OCI-LY7 (cell line): Measurements from ENCODE around the gene RBM19. TPM values are rescaled to one million over a fixed set of nuclear protein-coding genes. Genes with fewer than 3 reads are reported as not detected.

Source experiments
- BruUV-seq: library from RNA; stranded (reverse); fragments of 400-500 nt; replicated peaks from 2 replicates; lab custom pipeline; 2021; lab: Mats Ljungman, UMichigan
- CTCF ChIA-PET: fragments of 300-600 bp; sonication (Branson Sonifier 250); formaldehyde crosslinking; loops from one replicate; lab custom pipeline; 2022; ENCODE audit warnings: antibody characterized with exemption; ENCODE audit not compliant: unreplicated experiment; lab: Charles Lee
- POLR2A ChIA-PET: fragments of 300-600 bp; sonication (Branson Sonifier 250); formaldehyde crosslinking; loops from one replicate; lab custom pipeline; 2022; ENCODE audit warnings: antibody characterized with exemption; lab: Charles Lee
- DNase-seq: peaks from one replicate; pipeline ENCODE4 v3.0.0-alpha.2; 2015; ENCODE audit warnings: low spot score
- H2AFZ ChIP-seq: fragments of 200-600 bp; sonication (generic), shearing (Covaris generic); 2 replicates; pipeline ENCODE4 v1.6.1; 2014; ENCODE audit warnings: mild to moderate bottlenecking, antibody characterized with exemption, low read length, moderate library complexity
- H3K27ac ChIP-seq: fragments of 200-600 bp; sonication (generic); 2 replicates; pipeline ENCODE4 v1.5.1; 2014; ENCODE audit warnings: mixed run types, low read depth, mild to moderate bottlenecking, moderate library complexity, low read length, inconsistent platforms; ENCODE audit not compliant: poor library complexity, severe bottlenecking
- H3K36me3 ChIP-seq: fragments of 200-600 bp; sonication (generic); 2 replicates; pipeline ENCODE4 v1.6.1; 2014; ENCODE audit warnings: mild to moderate bottlenecking, antibody characterized with exemption, low read length, moderate library complexity, mixed read lengths; ENCODE audit not compliant: insufficient read depth
- H3K4me1 ChIP-seq: fragments of 200-600 bp; sonication (generic); 2 replicates; pipeline ENCODE4 v1.5.1; 2014; ENCODE audit warnings: mild to moderate bottlenecking, low read length; ENCODE audit not compliant: insufficient read depth, poor library complexity, severe bottlenecking
- H3K4me2 ChIP-seq: fragments of 200-600 bp; sonication (generic); 2 replicates; pipeline ENCODE4 v1.6.1; 2014; ENCODE audit warnings: mild to moderate bottlenecking, low read length
- H3K4me3 ChIP-seq: fragments of 200-600 bp; sonication (generic); 2 replicates; pipeline ENCODE4 v1.5.1; 2014; ENCODE audit warnings: mild to moderate bottlenecking, low read depth, low read length; ENCODE audit not compliant: poor library complexity, severe bottlenecking
- H3K79me2 ChIP-seq: fragments of 200-600 bp; sonication (generic); 2 replicates; pipeline ENCODE4 v1.6.1; 2016; ENCODE audit warnings: low read depth, mild to moderate bottlenecking, low read length, moderate library complexity, mixed read lengths; ENCODE audit not compliant: insufficient read depth
- H3K9me2 ChIP-seq: fragments of 200-600 bp; sonication (generic); 2 replicates; pipeline ENCODE4 v1.6.1; 2016; ENCODE audit warnings: mild to moderate bottlenecking, low read length, mixed read lengths; ENCODE audit not compliant: insufficient read depth
- H3K9me3 ChIP-seq: fragments of 200-600 bp; sonication (generic); 2 replicates; pipeline ENCODE4 v1.6.1; 2014; ENCODE audit warnings: mild to moderate bottlenecking, mixed run types, low read length, mixed read lengths
- H4K20me1 ChIP-seq: fragments of 200-600 bp; sonication (generic); 2 replicates; pipeline ENCODE4 v1.6.1; 2014; ENCODE audit warnings: mild to moderate bottlenecking, antibody characterized with exemption, low read length, moderate library complexity, mixed read lengths; ENCODE audit not compliant: insufficient read depth
- CTCF ChIP-seq: fragments of 200-600 bp; sonication (generic); conservative IDR thresholded peaks from 2 replicates; pipeline ENCODE4 v1.5.1; 2014; ENCODE audit warnings: mild to moderate bottlenecking, antibody characterized with exemption, low read length, moderate library complexity, mixed read lengths
- EZH2phosphoT487 ChIP-seq: fragments of 200-600 bp; sonication (generic); IDR thresholded peaks from 2 replicates; pipeline ENCODE4 v1.6.1; 2018; ENCODE audit warnings: low read depth, borderline replicate concordance, mild to moderate bottlenecking, mixed run types, antibody characterized with exemption, low read length, moderate library complexity, mixed read lengths
- intact Hi-C: fragments of 100-400 bp; cut with micrococcal nuclease; formaldehyde crosslinking; loops from one replicate; pipeline ENCODE4 v1.10.0; 2022; ENCODE audit not compliant: unreplicated experiment
- total RNA-seq, 2 experiments: library from RNA; depleted of rRNA in 1 of 2; stranded (reverse); fragments of >200 nt in 1 of 2; shearing (Covaris generic) in 1 of 2; gene quantifications; 2 replicates each; pipeline ENCODE4 v1.2.3, GENCODE V29; 2014 to 2022

Gene RBM19
- total RNA-seq, 2 experiments from 2014 or later = 37.8 to 46.2 TPM

- no TSS peak for BruUV-seq
- intact Hi-C loops = no loop called here
- CTCF ChIA-PET = no interaction called here
Observed at GRCh38 chr12:113974006-113974405, 7.9 kb upstream of the RBM19 start.

GRCh38 chr12:113973109-113973904 is 7.2 kb upstream of the RBM19 start:
- Histone ChIP-seq H3K9me2 (no peaks in the 10 kb centered on the region), H3K4me3 (no peak overlapping the region), H3K36me3 (no peaks in the 10 kb centered on the region), H3K4me1 (no peaks in the 10 kb centered on the region), H3K9me3 (no peaks in the 10 kb centered on the region), H3K79me2 (no peaks in the 10 kb centered on the region), H3K27ac (no peak overlapping the region), H4K20me1 (no peaks in the 10 kb centered on the region), H2AFZ (no peak overlapping the region), H3K4me2 (no peak overlapping the region)
- ChIA-PET POLR2A (no interaction called here), CTCF (no interaction called here)
- DNase-seq = no peak
- BruUV-seq = no TSS peak
- intact Hi-C loops = no loop called here
- TF ChIP-seq CTCF = no peak
- TF ChIP-seq EZH2phosphoT487 = no peak

More at GRCh38 chr12:113974006-113974405, 7.9 kb upstream of the RBM19 start:
- no peaks in the 10 kb centered on the region for H3K79me2 ChIP-seq
- no peaks in the 10 kb centered on the region for H3K36me3 ChIP-seq
- DNase-seq = no peak
- no peak overlapping the region for H3K4me3 ChIP-seq
- no peak overlapping the region for H3K4me2 ChIP-seq
- no peaks in the 10 kb centered on the region for H3K9me2 ChIP-seq
- H4K20me1 ChIP-seq = no peaks in the 10 kb centered on the region
- H3K9me3 ChIP-seq = no peaks in the 10 kb centered on the region
- POLR2A ChIA-PET = interaction anchor here (0.7 kb wide), 1 partner anchor 318 kb away, joined by 5 read pairs; no protein-coding TSS in a partner anchor
- no peaks in the 10 kb centered on the region for H3K4me1 ChIP-seq
- H2AFZ ChIP-seq = no peak overlapping the region
- no peak overlapping the region for H3K27ac ChIP-seq
- no peak for TF ChIP-seq CTCF
- TF ChIP-seq EZH2phosphoT487 = no peak

GRCh38 chr12:113971392-113971791 is 5.3 kb upstream of the RBM19 start:
- Histone ChIP-seq H3K36me3 (no peaks in the 10 kb centered on the region), H3K9me3 (no peaks in the 10 kb centered on the region), H2AFZ (no peak overlapping the region), H3K79me2 (no peaks in the 10 kb centered on the region), H3K27ac (no peak overlapping the region), H3K9me2 (no peaks in the 10 kb centered on the region), H4K20me1 (no peaks in the 10 kb centered on the region), H3K4me1 (peaks cover 8% of the 10 kb centered on the region), H3K4me2 (no peak overlapping the region), H3K4me3 (no peak overlapping the region)
- no peak for TF ChIP-seq CTCF
- no peak for TF ChIP-seq EZH2phosphoT487
- intact Hi-C loops = no loop called here
- DNase-seq = no peak
- BruUV-seq = no TSS peak
- ChIA-PET CTCF (no interaction called here), POLR2A (no interaction called here)
